Naive B cell (primary cell): ENCODE measurements around the gene SNRPB. TPM values are rescaled to one million over a fixed set of nuclear protein-coding genes. Genes with fewer than 3 reads are reported as not detected.

Experiments
- ATAC-seq, 2 donors: fragments of 150-1000 bp; cut with Tn5 transposase; 2 replicates each; pipeline ENCODE4 v1.10.0; 2021; ENCODE audit warnings: low read depth in 2 of 2, mild to moderate bottlenecking in 2 of 2, moderate library complexity in 2 of 2
- DNase-seq: peaks from one replicate; pipeline ENCODE4 v3.0.0; 2022
- H3K27ac Mint-ChIP-seq, 6 donors: one replicate each; pipeline ENCODE4 v1.8.0; 2020 to 2022; ENCODE audit warnings: mild to moderate bottlenecking in 6 of 6, mixed read lengths in 6 of 6, moderate library complexity in 5 of 6, inconsistent platforms in 2 of 6
- H3K27me3 Mint-ChIP-seq, 3 donors: one replicate each; pipeline ENCODE4 v1.8.0; 2021 to 2022; ENCODE audit warnings: mixed read lengths in 3 of 3, mild to moderate bottlenecking in 1 of 3
- H3K36me3 Mint-ChIP-seq, 2 donors: one replicate each; pipeline ENCODE4 v1.8.0; 2020 to 2022; ENCODE audit warnings: mixed read lengths in 2 of 2, inconsistent platforms in 1 of 2, mild to moderate bottlenecking in 1 of 2
- H3K4me1 Mint-ChIP-seq, 3 donors: one replicate each; pipeline ENCODE4 v1.8.0; 2020 to 2022; ENCODE audit warnings: mixed read lengths in 3 of 3, inconsistent platforms in 1 of 3, mild to moderate bottlenecking in 1 of 3, moderate library complexity in 1 of 3
- H3K4me3 Mint-ChIP-seq, 8 donors: one replicate each; pipeline ENCODE4 v1.8.0; 2020 to 2022; ENCODE audit warnings: mild to moderate bottlenecking in 8 of 8, mixed read lengths in 8 of 8, moderate library complexity in 8 of 8, inconsistent platforms in 2 of 8
- H3K9me3 Mint-ChIP-seq, 7 donors: one replicate each; pipeline ENCODE4 v1.8.0; 2020 to 2022; ENCODE audit warnings: mixed read lengths in 7 of 7, mild to moderate bottlenecking in 5 of 7, inconsistent platforms in 2 of 7, moderate library complexity in 1 of 7
- polyA plus RNA-seq, 6 donors: library from polyadenylated mRNA; unstranded; fragments of 300-500 nt; fragmentation: Illumina TruSeq; gene quantifications; one replicate each; pipeline ENCODE4 v1.2.3, GENCODE V29; 2021; ENCODE audit warnings: low read depth in 6 of 6

Gene SNRPB
- polyA plus RNA-seq, 6 donors from 2014 or later, result 310 to 412 (median 346) TPM

DNA sequence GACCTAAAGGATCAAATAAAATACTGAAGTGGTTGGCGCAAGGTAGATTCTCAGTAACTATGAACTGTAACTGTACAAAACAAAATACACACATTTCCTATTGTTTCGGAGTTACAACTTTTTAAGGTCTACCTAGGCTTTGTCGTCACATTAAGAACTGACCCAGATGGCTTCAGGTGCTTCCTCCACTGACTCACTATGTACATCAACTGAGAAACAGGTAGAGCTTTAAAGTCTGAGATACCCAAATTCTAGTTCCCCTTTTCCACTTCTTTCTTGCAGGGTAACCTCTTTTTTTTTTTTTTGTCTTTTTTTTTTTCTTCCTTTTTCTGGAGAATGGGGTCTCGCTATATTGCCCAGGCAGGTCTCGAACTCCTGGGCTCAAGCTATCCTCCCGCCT is 5.5 kb downstream of the SNRPB start:
- Mint-ChIP-seq H3K9me3 (no peaks in the 10 kb centered on the region), H3K27ac (peak overlapping the region in 1 of 6 donors; percentile 57), H3K4me3 (no peak overlapping the region), H3K36me3 (peaks cover 30 to 55% of the 10 kb centered on the region in 2 donors), H3K27me3 (no peaks in the 10 kb centered on the region), H3K4me1 (peaks cover 22 to 37% (median 32%) of the 10 kb centered on the region in 3 donors)
- ATAC-seq (peak; percentile 21 to 29), DNase-seq (peak; percentile 18)

DNA sequence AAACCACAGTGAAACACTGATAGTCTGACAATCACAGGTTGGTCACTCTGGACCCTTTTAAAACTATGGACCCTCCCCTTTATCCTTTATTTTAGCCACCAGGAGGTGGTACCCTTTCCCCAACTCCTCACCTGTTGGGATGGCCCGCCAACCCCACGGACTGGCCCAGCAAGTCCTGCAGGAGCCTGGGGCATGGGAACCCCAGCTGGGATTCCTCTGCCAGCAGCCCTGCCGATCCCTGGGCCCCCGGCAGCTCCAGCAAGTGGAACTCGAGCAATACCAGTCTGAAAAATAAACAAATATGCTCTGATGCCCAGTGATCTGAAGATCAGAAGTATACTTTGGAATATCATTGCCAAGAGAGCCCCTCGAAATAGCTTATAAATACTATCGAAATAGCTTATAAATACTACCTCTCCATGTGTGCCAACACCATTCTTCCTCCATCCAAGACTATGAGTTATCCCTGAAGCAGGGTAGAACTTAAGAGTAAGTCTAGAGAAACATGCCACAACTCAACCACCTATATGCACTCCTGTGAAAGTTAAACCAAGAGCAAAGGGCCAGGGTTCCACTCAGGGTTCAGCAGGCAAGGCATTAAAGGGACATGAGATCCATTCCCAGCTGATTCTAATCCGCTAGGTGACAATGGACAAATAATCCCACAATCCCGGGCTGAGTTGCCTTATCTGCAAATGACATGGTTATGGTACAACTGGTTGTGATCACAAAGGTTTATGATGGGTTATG is 6.8 kb downstream of the SNRPB start:
- Mint-ChIP-seq H3K36me3 (peaks cover 33 to 57% of the 10 kb centered on the region in 2 donors), H3K4me1 (peaks cover 16 to 27% (median 20%) of the 10 kb centered on the region in 3 donors), H3K4me3 (no peak overlapping the region), H3K27me3 (no peaks in the 10 kb centered on the region), H3K27ac (no peak overlapping the region), H3K9me3 (no peaks in the 10 kb centered on the region)
- DNase-seq (no peak), ATAC-seq (no peak)

DNA sequence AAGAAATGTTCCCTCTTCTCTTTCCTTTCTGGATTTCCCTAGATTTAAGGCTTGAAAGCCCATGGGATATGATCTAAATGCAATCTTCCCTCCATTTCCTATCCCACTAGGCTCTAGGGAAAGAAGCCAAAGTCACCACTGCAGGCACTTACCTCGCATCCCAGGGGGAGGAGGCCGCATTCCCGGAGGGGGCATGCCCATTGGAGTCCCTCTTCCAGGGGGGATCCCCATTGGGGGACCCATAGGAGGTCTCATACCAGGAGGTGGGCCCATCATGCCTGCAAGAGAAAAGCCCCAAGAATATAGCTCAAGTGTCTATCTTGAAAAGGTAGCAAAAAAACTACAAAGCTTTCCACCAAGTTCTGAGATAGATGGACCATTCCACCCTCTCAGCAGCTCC is 8.1 kb downstream of the SNRPB start:
- ATAC-seq (no peak), DNase-seq (no peak)
- peak overlapping the region in 1 of 6 donors; percentile 66 for H3K27ac Mint-ChIP-seq
- H3K27me3 Mint-ChIP-seq, result no peaks in the 10 kb centered on the region
- peaks cover 33 to 51% of the 10 kb centered on the region in 2 donors for H3K36me3 Mint-ChIP-seq
- H3K4me1 Mint-ChIP-seq, result peaks cover 8 to 14% (median 11%) of the 10 kb centered on the region in 3 donors
- no peaks in the 10 kb centered on the region for H3K9me3 Mint-ChIP-seq
- H3K4me3 Mint-ChIP-seq, result no peak overlapping the region

DNA sequence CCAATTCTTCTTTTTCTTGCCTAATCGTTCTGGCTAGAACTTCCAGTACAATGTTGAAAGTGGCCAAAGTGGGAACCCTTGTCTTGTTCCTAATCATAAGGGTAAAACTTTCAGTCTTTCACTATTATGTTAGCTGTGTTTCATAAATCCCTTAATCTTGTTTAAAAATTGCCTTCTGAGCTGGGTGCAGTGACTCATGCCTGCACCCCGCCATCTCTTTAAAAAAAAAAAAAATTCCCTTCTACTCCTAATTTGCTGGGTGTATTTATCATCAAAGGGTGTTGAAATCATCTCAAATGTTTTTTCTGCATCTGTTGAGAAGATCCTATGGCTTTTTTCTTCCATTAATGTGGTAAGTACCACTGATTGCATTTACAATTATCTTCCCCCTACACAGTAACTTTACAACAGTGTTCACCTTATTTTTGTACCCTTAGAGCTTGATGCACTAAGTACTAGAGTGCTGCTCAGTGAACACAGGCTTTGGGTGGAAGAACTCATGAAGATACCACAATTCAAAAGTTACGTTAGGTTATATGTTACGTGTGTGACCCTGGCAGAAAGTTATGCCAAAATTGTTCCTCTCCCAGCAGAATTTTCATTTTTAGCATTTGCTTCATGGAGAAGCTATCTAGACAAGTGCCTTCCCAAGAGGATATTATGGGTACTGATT is 9.7 kb downstream of the SNRPB start:
- no peak overlapping the region for H3K4me3 Mint-ChIP-seq

GRCh38 chr20:2459981-2460751 is 10.4 kb downstream of the SNRPB start:
- Mint-ChIP-seq H3K9me3 (no peaks in the 10 kb centered on the region), H3K4me3 (no peak overlapping the region), H3K36me3 (peaks cover 20 to 38% of the 10 kb centered on the region in 2 donors), H3K27ac (peak overlapping the region in 1 of 6 donors; percentile 67), H3K27me3 (no peaks in the 10 kb centered on the region), H3K4me1 (peaks cover 0 to 2% (median 1%) of the 10 kb centered on the region in 3 donors)
- no peak for ATAC-seq
- DNase-seq, result no peak

More for the DNA sequence above, 9.7 kb downstream of the SNRPB start:
- Mint-ChIP-seq H3K27me3 (no peaks in the 10 kb centered on the region), H3K4me1 (peaks cover 4 to 9% (median 7%) of the 10 kb centered on the region in 3 donors), H3K27ac (peak overlapping the region in 1 of 6 donors; percentile 46), H3K36me3 (peaks cover 27 to 45% of the 10 kb centered on the region in 2 donors), H3K9me3 (no peaks in the 10 kb centered on the region)
- ATAC-seq, result no peak
- no peak for DNase-seq

DNA sequence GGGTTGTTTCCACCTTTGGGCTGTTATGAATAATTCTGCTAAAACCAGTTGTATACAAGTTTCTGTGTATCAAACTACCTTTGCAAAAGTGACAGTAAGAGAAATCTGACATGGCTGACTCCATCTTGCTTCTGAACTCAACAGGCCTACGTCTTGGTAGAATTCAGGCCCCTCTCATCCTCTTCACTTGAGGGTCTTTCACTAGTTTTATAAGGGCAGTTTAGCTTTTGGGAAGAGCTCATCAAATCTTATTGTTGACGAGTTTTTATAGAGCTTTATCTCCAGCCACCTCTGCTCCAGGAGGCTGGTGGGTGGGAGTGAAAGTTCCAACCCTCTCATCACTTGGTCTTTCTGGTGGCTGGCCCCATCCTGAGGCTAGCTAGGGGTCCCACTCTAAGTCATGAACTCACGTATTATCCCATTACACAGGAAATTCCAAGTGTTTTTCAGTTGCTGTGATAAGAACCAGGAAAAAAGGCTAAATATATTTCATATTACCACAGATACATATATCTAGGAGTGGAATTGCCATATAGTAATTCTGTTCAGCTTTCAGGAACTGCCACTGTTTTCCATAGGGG is 11.6 kb downstream of the SNRPB start:
- no peak for DNase-seq
- H3K27me3 Mint-ChIP-seq, result no peaks in the 10 kb centered on the region
- peaks cover 0 to 2% (median 0%) of the 10 kb centered on the region in 3 donors for H3K4me1 Mint-ChIP-seq
- peaks cover 20 to 38% of the 10 kb centered on the region in 2 donors for H3K36me3 Mint-ChIP-seq
- no peak for ATAC-seq
- H3K4me3 Mint-ChIP-seq, result no peak overlapping the region
- no peaks in the 10 kb centered on the region for H3K9me3 Mint-ChIP-seq
- H3K27ac Mint-ChIP-seq, result peak overlapping the region in 2 of 6 donors; percentile 15 to 22

- ATAC-seq, result no peak
- peak overlapping the region in 1 of 6 donors; percentile 72 for H3K27ac Mint-ChIP-seq
- H3K4me3 Mint-ChIP-seq, result no peak overlapping the region
- H3K9me3 Mint-ChIP-seq, result no peaks in the 10 kb centered on the region
- peaks cover 6 to 16% of the 10 kb centered on the region in 2 donors for H3K36me3 Mint-ChIP-seq
- DNase-seq, result no peak
- peaks cover 0 to 2% (median 0%) of the 10 kb centered on the region in 3 donors for H3K4me1 Mint-ChIP-seq
- H3K27me3 Mint-ChIP-seq, result no peaks in the 10 kb centered on the region
Observed at GRCh38 chr20:2455771-2456497, 14.7 kb downstream of the SNRPB start.

DNA sequence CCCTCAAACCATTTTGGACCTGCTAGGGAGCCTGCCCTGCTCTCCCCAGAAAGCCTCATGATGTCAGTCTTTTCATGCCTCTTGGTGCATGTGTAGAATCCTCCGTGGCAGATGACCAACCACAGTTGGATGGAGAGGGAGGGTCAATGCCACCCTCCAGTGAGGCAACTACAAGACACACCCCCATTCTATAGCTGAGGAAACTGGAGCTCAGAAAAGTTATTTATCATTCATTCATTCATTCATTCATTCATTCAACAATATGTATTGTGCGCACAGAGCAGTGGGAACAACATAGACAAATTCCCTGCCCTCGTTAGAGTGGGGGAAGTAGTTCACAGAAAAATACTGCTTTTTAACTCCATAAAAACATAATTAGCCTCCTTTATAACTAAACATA is 16.8 kb downstream of the SNRPB start:
- Mint-ChIP-seq H3K27me3 (no peaks in the 10 kb centered on the region), H3K4me3 (no peak overlapping the region), H3K4me1 (peaks cover 0 to 2% (median 0%) of the 10 kb centered on the region in 3 donors), H3K9me3 (no peaks in the 10 kb centered on the region), H3K36me3 (peaks cover 0 to 5% of the 10 kb centered on the region in 2 donors), H3K27ac (no peak overlapping the region)
- no peak for DNase-seq
- no peak for ATAC-seq

DNA sequence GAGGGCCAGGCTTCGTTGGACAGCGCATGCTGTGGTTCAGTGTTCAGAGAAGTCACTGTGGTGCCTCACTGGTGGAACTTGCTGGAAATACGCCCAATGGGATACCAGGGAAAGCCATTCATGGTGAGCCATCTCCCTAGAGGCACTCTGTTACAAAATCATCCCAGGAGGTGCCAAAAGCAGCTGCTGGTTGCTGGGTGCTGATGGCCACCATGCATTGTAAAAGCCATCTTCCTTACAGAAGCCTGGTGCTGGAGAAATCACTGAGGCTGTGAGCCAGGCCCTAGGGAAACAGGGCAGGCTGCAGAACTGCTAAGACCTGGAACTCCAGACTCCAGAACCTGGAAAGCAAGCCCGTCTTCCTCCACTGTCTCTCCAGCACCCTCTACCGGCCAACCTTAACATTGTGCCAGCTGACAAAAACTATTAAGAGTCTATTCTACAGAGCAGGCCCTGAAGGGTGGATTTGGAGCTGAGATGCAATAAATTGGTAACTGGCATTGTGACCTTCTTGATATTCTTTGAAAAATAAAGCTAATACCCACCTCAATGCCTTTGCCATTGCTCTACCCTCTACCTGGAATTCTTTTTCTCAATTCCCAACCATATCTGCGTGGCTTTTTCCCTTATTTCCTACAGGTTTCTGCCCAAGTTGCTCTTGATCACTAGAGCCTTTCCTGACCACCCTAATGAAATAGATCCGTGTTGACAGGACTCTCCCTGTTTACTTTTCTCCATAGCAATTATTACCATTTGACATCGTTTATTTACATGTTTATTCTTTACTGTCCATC is 18.5 kb downstream of the SNRPB start:
- peak overlapping the region in 1 of 6 donors; percentile 9 for H3K27ac Mint-ChIP-seq
- H3K27me3 Mint-ChIP-seq, result no peaks in the 10 kb centered on the region

DNA sequence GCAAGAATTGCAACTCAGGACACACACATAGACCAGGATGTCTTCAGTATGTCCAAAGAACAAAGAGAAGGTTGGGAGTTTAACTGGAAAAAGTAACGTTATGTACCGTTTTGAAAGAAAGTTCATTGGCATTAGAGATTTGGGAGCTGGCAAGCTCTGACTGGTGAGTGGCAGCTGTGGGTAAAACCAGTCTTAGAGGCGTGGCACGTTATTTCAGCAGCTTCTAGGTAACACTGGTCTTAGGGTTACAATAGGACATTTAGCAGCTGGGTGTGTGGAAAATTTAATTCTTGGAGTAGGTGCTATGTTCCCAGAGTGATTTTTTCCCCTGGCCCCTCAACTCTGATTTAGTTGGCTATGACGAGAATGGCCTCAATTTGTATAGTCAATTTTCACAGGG is 19.2 kb downstream of the SNRPB start:
- Mint-ChIP-seq H3K9me3 (peaks cover 0 to 2% (median 0%) of the 10 kb centered on the region in 7 donors), H3K27ac (no peak overlapping the region), H3K4me1 (peaks cover 0 to 2% (median 0%) of the 10 kb centered on the region in 3 donors), H3K4me3 (no peak overlapping the region), H3K27me3 (no peaks in the 10 kb centered on the region), H3K36me3 (peaks cover 0 to 5% of the 10 kb centered on the region in 2 donors)
- ATAC-seq (no peak), DNase-seq (no peak)

More for the DNA sequence above, 18.5 kb downstream of the SNRPB start:
- ATAC-seq (no peak), DNase-seq (peak; percentile 25)
- peaks cover 0 to 5% of the 10 kb centered on the region in 2 donors for H3K36me3 Mint-ChIP-seq
- peaks cover 0 to 2% (median 0%) of the 10 kb centered on the region in 3 donors for H3K4me1 Mint-ChIP-seq
- no peak overlapping the region for H3K4me3 Mint-ChIP-seq
- H3K9me3 Mint-ChIP-seq, result no peaks in the 10 kb centered on the region

DNA sequence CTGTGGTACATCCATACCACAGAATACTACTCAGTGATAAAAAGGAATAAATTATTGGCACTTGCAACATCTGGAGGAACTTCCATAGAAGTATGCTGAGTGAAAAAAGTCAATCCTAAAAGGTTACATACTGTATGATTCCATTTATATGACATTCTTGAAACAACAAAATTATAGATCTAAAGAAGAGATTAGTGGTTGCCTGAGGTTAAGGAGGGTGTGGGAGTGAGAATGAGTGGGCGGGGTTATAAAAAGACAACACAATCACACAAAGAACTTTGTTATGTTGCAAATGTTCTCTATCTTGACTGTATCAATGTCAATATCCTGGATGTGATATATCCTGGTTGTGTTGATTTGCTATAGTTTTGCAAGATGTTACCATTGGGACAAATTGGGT is 21.2 kb downstream of the SNRPB start:
- no peak overlapping the region for H3K27ac Mint-ChIP-seq
- H3K4me1 Mint-ChIP-seq, result no peaks in the 10 kb centered on the region
- H3K36me3 Mint-ChIP-seq, result peaks cover 5 to 6% of the 10 kb centered on the region in 2 donors
- no peak for DNase-seq
- peaks cover 0 to 7% (median 0%) of the 10 kb centered on the region in 7 donors for H3K9me3 Mint-ChIP-seq
- H3K4me3 Mint-ChIP-seq, result no peak overlapping the region
- peaks cover 0 to 6% (median 0%) of the 10 kb centered on the region in 3 donors for H3K27me3 Mint-ChIP-seq
- ATAC-seq, result no peak

DNA sequence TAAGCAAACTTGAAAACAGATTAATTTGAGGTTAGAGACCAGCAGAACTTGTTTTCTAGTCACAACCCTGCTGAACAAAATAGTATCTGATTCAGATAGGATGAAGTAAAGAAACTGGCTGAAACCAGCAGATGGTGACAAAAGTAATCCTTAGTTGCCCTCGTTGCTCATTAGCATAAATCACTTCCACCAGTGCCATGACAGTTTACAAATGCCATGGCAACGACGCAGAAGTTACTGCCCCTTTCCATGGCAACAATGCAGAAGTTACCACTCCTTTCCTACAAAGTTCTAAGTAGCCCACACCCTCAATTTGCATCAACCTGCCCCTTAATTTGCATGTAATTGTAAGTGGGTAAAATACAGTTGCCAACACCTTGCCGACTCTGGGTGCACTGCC is 23.7 kb downstream of the SNRPB start:
- Mint-ChIP-seq H3K27ac (no peak overlapping the region), H3K9me3 (peaks cover 0 to 7% (median 0%) of the 10 kb centered on the region in 7 donors), H3K4me3 (no peak overlapping the region), H3K4me1 (no peaks in the 10 kb centered on the region), H3K36me3 (peaks cover 5 to 6% of the 10 kb centered on the region in 2 donors), H3K27me3 (peaks cover 4 to 8% (median 6%) of the 10 kb centered on the region in 3 donors)
- peak; percentile 23 to 28 for ATAC-seq
- DNase-seq, result no peak
